ENCODE data around the gene SLITRK5.

The SLITRK5 gene

DNA sequence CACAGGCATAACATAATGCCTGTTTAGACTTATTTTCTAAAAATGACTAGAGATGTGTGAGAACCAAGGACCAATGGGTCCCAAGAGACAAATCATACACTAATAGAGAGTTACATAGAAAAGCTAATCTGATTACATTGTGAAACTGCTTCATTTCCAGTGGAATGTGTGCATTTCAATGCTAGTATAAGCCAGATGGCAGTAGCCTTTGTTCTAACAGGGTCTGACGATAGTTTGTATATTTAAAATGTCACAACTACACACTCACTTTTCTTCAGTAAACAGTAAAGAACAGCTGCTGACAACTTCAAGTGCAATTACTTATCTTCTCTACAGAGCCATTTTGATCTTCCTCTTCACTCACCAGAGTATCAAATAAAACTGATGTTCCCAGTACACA lies 4.3 kb upstream of the SLITRK5 start:
- Histone ChIP-seq H2AFZ (ENCODE audit: low read length) (peak overlapping the region; percentile 40), H3K18ac (ENCODE audit: low read length) (no peak overlapping the region), H3K14ac (ENCODE audit: low read length) (no peak overlapping the region), H4K91ac (ENCODE audit: low read depth, low read length, poor library complexity) (no peak overlapping the region), H2AK5ac (ENCODE audit: low read depth, low read length) (no peak overlapping the region), H2BK15ac (ENCODE audit: low read length) (no peak overlapping the region), H3K4ac (ENCODE audit: low read length) (no peak overlapping the region), H3K4me3 (ENCODE audit: low read length in 2 of 2) (no peak overlapping the region), H3K9ac (ENCODE audit: low read depth, low read length, poor library complexity) (no peak overlapping the region), H3K4me2 (ENCODE audit: insufficient read depth, low read length, poor library complexity, severe bottlenecking) (no peak overlapping the region), H3K27me3 (ENCODE audit: control insufficient read depth in 3 of 3, insufficient read depth in 3 of 3, low read depth in 1 of 3, low read length in 3 of 3) (no peaks in the 10 kb centered on the region), H3K36me3 (replicated peaks in 1 of 2; ENCODE audit: control insufficient read depth in 2 of 2, insufficient read depth in 2 of 2, low read length in 2 of 2) (no peaks in the 10 kb centered on the region), H3K79me1 (ENCODE audit: low read depth, low read length) (no peaks in the 10 kb centered on the region), H3K4me1 (ENCODE audit: control insufficient read depth in 2 of 2, insufficient read depth in 1 of 2, low read depth in 1 of 2, low read length in 2 of 2) (peaks cover 0 to under 1% of the 10 kb centered on the region in 2 donors), H2BK5ac (ENCODE audit: low read length) (no peak overlapping the region), H2BK12ac (ENCODE audit: low read length) (no peak overlapping the region), H2BK120ac (ENCODE audit: low read depth, low read length) (no peak overlapping the region), H3K23ac (ENCODE audit: low read depth, low read length, poor library complexity) (no peak overlapping the region), H3K27ac (replicated peaks; ENCODE audit: low read length) (no peak overlapping the region), H4K8ac (ENCODE audit: low read depth, low read length) (no peak overlapping the region), H3K9me3 (replicated peaks in 1 of 2; ENCODE audit: control insufficient read depth in 2 of 2, insufficient read depth in 1 of 2, low read depth in 1 of 2, low read length in 2 of 2) (no peaks in the 10 kb centered on the region)
- DNase-seq (ENCODE audit: low spot score) = no peak
- WGBS, 2 donors (ENCODE audit: extremely low coverage in 2 of 2, insufficient read length in 2 of 2, insufficient replicate concordance in 1 of 2) = no CpG with 5 or more reads among the region's 1 CpG

DNA sequence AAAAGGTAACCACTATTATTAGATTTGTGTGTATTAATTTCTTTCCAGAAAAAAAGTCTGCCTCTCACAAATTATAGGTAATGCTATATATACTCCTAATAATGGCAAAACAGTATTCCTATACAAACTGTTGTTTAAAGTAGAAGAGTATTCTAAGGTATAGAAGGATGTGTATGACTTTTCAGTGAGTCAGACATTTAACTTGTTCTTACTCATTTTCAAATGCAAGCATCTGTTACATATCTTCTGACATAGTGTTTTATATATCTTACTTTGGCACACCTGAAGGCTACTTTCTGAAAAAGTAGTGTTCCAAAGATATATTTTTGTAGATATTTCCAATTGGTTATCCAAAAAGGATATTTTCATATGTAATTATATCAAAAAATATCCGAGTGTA lies 3.5 kb upstream of the SLITRK5 start:
- Histone ChIP-seq H3K4me1 (ENCODE audit: control insufficient read depth in 2 of 2, insufficient read depth in 1 of 2, low read depth in 1 of 2, low read length in 2 of 2) (no peaks in the 10 kb centered on the region), H4K8ac (ENCODE audit: low read depth, low read length) (no peak overlapping the region), H3K23ac (ENCODE audit: low read depth, low read length, poor library complexity) (no peak overlapping the region), H2AK5ac (ENCODE audit: low read depth, low read length) (no peak overlapping the region), H3K27me3 (ENCODE audit: control insufficient read depth in 3 of 3, insufficient read depth in 3 of 3, low read depth in 1 of 3, low read length in 3 of 3) (no peaks in the 10 kb centered on the region), H4K91ac (ENCODE audit: low read depth, low read length, poor library complexity) (no peak overlapping the region), H3K18ac (ENCODE audit: low read length) (no peak overlapping the region), H3K27ac (replicated peaks; ENCODE audit: low read length) (no peak overlapping the region), H2BK12ac (ENCODE audit: low read length) (no peak overlapping the region), H3K36me3 (replicated peaks in 1 of 2; ENCODE audit: control insufficient read depth in 2 of 2, insufficient read depth in 2 of 2, low read length in 2 of 2) (no peaks in the 10 kb centered on the region), H2BK120ac (ENCODE audit: low read depth, low read length) (no peak overlapping the region), H3K9ac (ENCODE audit: low read depth, low read length, poor library complexity) (no peak overlapping the region), H2AFZ (ENCODE audit: low read length) (no peak overlapping the region), H3K79me1 (ENCODE audit: low read depth, low read length) (no peaks in the 10 kb centered on the region), H3K9me3 (replicated peaks in 1 of 2; ENCODE audit: control insufficient read depth in 2 of 2, insufficient read depth in 1 of 2, low read depth in 1 of 2, low read length in 2 of 2) (no peaks in the 10 kb centered on the region), H3K4ac (ENCODE audit: low read length) (no peak overlapping the region), H2BK5ac (ENCODE audit: low read length) (no peak overlapping the region), H3K4me2 (ENCODE audit: insufficient read depth, low read length, poor library complexity, severe bottlenecking) (no peak overlapping the region), H3K4me3 (ENCODE audit: low read length in 2 of 2) (no peak overlapping the region), H3K14ac (ENCODE audit: low read length) (no peak overlapping the region), H2BK15ac (ENCODE audit: low read length) (no peak overlapping the region)
- no CpG with 5 or more reads among the region's 1 CpG for WGBS, 2 donors (ENCODE audit: extremely low coverage in 2 of 2, insufficient read length in 2 of 2, insufficient replicate concordance in 1 of 2)
- DNase-seq (ENCODE audit: low spot score) = no peak

DNA sequence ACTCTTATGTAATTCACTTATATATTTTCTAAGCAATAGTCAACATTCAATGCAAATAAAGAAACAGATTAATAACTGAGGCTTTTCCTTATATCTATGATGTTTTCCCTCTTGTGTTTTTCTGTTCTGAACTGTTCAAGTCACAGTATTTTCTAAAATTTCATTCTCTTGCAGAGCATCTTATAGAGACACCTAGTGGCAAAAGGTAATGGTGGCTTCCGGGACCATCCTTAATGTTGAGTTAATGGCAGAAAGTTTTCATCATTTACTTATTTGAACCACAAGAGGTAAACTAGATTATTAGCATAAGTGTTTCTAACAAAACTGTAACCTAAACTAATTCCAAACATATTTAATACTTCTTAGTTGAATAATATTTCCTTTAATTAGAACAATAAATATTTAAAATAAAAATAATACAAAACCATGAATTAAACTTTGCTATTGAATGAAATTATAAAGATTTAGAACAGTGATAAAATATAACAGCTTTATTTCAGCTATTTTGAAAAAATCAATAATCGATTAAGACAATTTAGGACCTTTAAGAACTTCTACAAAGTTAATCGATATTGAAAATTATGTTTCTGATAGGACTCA lies 1.7 kb upstream of the SLITRK5 start:
- H3K27me3 ChIP-seq (ENCODE audit: control insufficient read depth in 3 of 3, insufficient read depth in 3 of 3, low read depth in 1 of 3, low read length in 3 of 3) = peaks cover 0 to 7% (median 3%) of the 10 kb centered on the region in 3 experiments
- H3K4me1 ChIP-seq (ENCODE audit: control insufficient read depth in 2 of 2, insufficient read depth in 1 of 2, low read depth in 1 of 2, low read length in 2 of 2) = peaks cover 0 to 4% of the 10 kb centered on the region in 2 donors
- DNase-seq (ENCODE audit: low spot score) = no peak
- no peak overlapping the region for H3K14ac ChIP-seq (ENCODE audit: low read length)
- no peak overlapping the region for H2BK15ac ChIP-seq (ENCODE audit: low read length)
- no peak overlapping the region for H3K4me3 ChIP-seq (ENCODE audit: low read length in 2 of 2)
- no peak overlapping the region for H3K23ac ChIP-seq (ENCODE audit: low read depth, low read length, poor library complexity)
- H3K36me3 ChIP-seq (replicated peaks in 1 of 2; ENCODE audit: control insufficient read depth in 2 of 2, insufficient read depth in 2 of 2, low read length in 2 of 2) = no peaks in the 10 kb centered on the region
- no peak overlapping the region for H3K9ac ChIP-seq (ENCODE audit: low read depth, low read length, poor library complexity)
- H2BK12ac ChIP-seq (ENCODE audit: low read length) = no peak overlapping the region
- H2BK120ac ChIP-seq (ENCODE audit: low read depth, low read length) = no peak overlapping the region
- H2AK5ac ChIP-seq (ENCODE audit: low read depth, low read length) = no peak overlapping the region
- H3K4me2 ChIP-seq (ENCODE audit: insufficient read depth, low read length, poor library complexity, severe bottlenecking) = no peak overlapping the region
- H2BK5ac ChIP-seq (ENCODE audit: low read length) = no peak overlapping the region
- H4K8ac ChIP-seq (ENCODE audit: low read depth, low read length) = no peak overlapping the region
- H2AFZ ChIP-seq (ENCODE audit: low read length) = no peak overlapping the region
- no peaks in the 10 kb centered on the region for H3K9me3 ChIP-seq (replicated peaks in 1 of 2; ENCODE audit: control insufficient read depth in 2 of 2, insufficient read depth in 1 of 2, low read depth in 1 of 2, low read length in 2 of 2)
- no peak overlapping the region for H3K27ac ChIP-seq (replicated peaks; ENCODE audit: low read length)
- no peak overlapping the region for H4K91ac ChIP-seq (ENCODE audit: low read depth, low read length, poor library complexity)
- no peak overlapping the region for H3K18ac ChIP-seq (ENCODE audit: low read length)
- H3K4ac ChIP-seq (ENCODE audit: low read length) = no peak overlapping the region
- WGBS, 2 donors (ENCODE audit: extremely low coverage in 2 of 2, insufficient read length in 2 of 2, insufficient replicate concordance in 1 of 2) = no CpG with 5 or more reads among the region's 3 CpGs
- H3K79me1 ChIP-seq (ENCODE audit: low read depth, low read length) = no peaks in the 10 kb centered on the region

DNA sequence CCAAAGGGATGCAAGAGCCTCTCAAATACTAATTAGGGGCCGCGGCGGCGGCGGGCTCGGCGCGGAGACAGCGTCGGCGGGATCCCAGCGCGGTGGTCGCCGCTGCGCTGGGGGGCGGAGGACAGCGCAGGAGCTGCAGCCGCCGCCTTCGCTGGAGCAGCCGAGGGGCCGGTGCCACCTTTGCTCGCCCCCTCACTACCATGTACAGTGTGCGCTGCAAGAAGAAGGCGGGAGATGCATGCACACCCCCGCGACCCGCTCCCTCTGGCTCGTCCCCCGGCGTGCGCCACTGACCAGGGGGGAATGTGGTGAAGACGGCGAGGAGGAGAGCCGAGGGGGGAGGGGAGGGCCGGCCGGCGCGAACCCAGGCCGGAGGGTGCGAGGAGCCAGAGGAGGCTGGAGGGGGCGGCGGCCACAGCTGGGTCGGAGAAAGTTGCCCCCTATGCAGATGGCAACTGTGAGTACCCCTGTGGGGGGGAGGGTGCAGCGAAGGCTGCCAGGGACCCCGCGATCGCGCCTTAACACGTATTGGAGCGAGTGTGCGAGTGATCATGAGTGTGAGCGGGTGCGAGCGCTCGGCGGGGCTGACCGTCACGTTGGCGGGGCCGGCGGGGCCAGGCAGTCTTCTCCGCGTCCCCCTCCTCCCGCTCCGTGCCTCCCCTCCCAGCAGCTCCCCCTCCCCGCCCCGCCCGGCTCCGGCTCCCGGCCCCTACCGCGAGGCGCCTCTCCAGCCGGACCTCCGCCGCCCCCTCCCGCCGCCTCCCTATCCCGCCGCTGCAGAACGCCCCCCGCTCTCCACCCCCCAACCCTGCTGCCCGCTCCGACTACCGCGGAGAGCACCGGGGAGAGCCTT lies 808 bp downstream of the SLITRK5 start:
- no peaks in the 10 kb centered on the region for H3K79me1 ChIP-seq (ENCODE audit: low read depth, low read length)
- peaks cover 0 to 6% of the 10 kb centered on the region in 2 donors for H3K4me1 ChIP-seq (ENCODE audit: control insufficient read depth in 2 of 2, insufficient read depth in 1 of 2, low read depth in 1 of 2, low read length in 2 of 2)
- H2BK5ac ChIP-seq (ENCODE audit: low read length) = peak overlapping the region; percentile 33
- peak overlapping the region; percentile 94 for H3K4me2 ChIP-seq (ENCODE audit: insufficient read depth, low read length, poor library complexity, severe bottlenecking)
- H3K27ac ChIP-seq (replicated peaks; ENCODE audit: low read length) = peak overlapping the region; percentile 66
- H3K4ac ChIP-seq (ENCODE audit: low read length) = no peak overlapping the region
- DNase-seq (ENCODE audit: low spot score) = peak; percentile 26
- peak overlapping the region; percentile 73 for H3K23ac ChIP-seq (ENCODE audit: low read depth, low read length, poor library complexity)
- peak overlapping the region; percentile 99 for H3K18ac ChIP-seq (ENCODE audit: low read length)
- H3K9ac ChIP-seq (ENCODE audit: low read depth, low read length, poor library complexity) = peak overlapping the region; percentile 98
- H3K4me3 ChIP-seq (ENCODE audit: low read length in 2 of 2) = peak overlapping the region; percentile 95 to 100
- no peak overlapping the region for H2BK12ac ChIP-seq (ENCODE audit: low read length)
- H2AFZ ChIP-seq (ENCODE audit: low read length) = peak overlapping the region; percentile 98
- no peak overlapping the region for H2BK120ac ChIP-seq (ENCODE audit: low read depth, low read length)
- H3K14ac ChIP-seq (ENCODE audit: low read length) = no peak overlapping the region
- H3K27me3 ChIP-seq (ENCODE audit: control insufficient read depth in 3 of 3, insufficient read depth in 3 of 3, low read depth in 1 of 3, low read length in 3 of 3) = peaks cover 0 to 29% (median 23%) of the 10 kb centered on the region in 3 experiments
- H2AK5ac ChIP-seq (ENCODE audit: low read depth, low read length) = no peak overlapping the region
- H4K91ac ChIP-seq (ENCODE audit: low read depth, low read length, poor library complexity) = no peak overlapping the region
- H2BK15ac ChIP-seq (ENCODE audit: low read length) = no peak overlapping the region
- H3K9me3 ChIP-seq (replicated peaks in 1 of 2; ENCODE audit: control insufficient read depth in 2 of 2, insufficient read depth in 1 of 2, low read depth in 1 of 2, low read length in 2 of 2) = peaks cover 14 to 16% of the 10 kb centered on the region in 2 donors
- peaks cover 5 to 18% of the 10 kb centered on the region in 2 donors for H3K36me3 ChIP-seq (replicated peaks in 1 of 2; ENCODE audit: control insufficient read depth in 2 of 2, insufficient read depth in 2 of 2, low read length in 2 of 2)
- WGBS, 2 donors (ENCODE audit: extremely low coverage in 2 of 2, insufficient read length in 2 of 2, insufficient replicate concordance in 1 of 2) = no CpG with 5 or more reads among the region's 89 CpGs
- no peak overlapping the region for H4K8ac ChIP-seq (ENCODE audit: low read depth, low read length)

Measured in neuronal stem cell (in vitro differentiated cells).